ENCODE results near the gene DAP. TPM values are rescaled to one million over a fixed set of nuclear protein-coding genes. Genes with fewer than 3 reads are reported as not detected.

The DAP gene
- total RNA-seq, 1 experiment from 2014 or later: 10.0 TPM

GRCh38 chr5:10660720-10661387, 100.2 kb downstream of the DAP start:
- no peak overlapping the region for H3K4me3 ChIP-seq
- no peak overlapping the region for H3K27ac ChIP-seq
- no peak for DNase-seq
- peaks cover 3% of the 10 kb centered on the region; the same call in 1 of the 2 replicates for H3K4me1 ChIP-seq
- no peaks in the 10 kb centered on the region for H3K27me3 ChIP-seq
- no peaks in the 10 kb centered on the region for H3K9me3 ChIP-seq (replicated peaks)
- H3K36me3 ChIP-seq: no peaks in the 10 kb centered on the region

- H3K4me3 ChIP-seq: no peak overlapping the region
Measured at GRCh38 chr5:10660135-10660534, 100.9 kb downstream of the DAP start.

GRCh38 chr5:10658265-10658664, 102.8 kb downstream of the DAP start:
- no peaks in the 10 kb centered on the region for H3K36me3 ChIP-seq
- H3K4me3 ChIP-seq: no peak overlapping the region

More at GRCh38 chr5:10660135-10660534, 100.9 kb downstream of the DAP start:
- Histone ChIP-seq H3K27ac (no peak overlapping the region), H3K27me3 (no peaks in the 10 kb centered on the region), H3K36me3 (no peaks in the 10 kb centered on the region), H3K4me1 (peaks cover 3% of the 10 kb centered on the region; the same call in 1 of the 2 replicates), H3K9me3 (replicated peaks) (no peaks in the 10 kb centered on the region)
- DNase-seq: no peak

GRCh38 chr5:10655972-10656830, 104.8 kb downstream of the DAP start:
- H3K27me3 ChIP-seq: no peaks in the 10 kb centered on the region
- no peak overlapping the region for H3K27ac ChIP-seq
- H3K36me3 ChIP-seq: no peaks in the 10 kb centered on the region
- no peaks in the 10 kb centered on the region for H3K9me3 ChIP-seq (replicated peaks)
- H3K4me3 ChIP-seq: no peak overlapping the region
- DNase-seq: no peak
- H3K4me1 ChIP-seq: no peaks in the 10 kb centered on the region

More at GRCh38 chr5:10658265-10658664, 102.8 kb downstream of the DAP start:
- Histone ChIP-seq H3K27me3 (no peaks in the 10 kb centered on the region), H3K9me3 (replicated peaks) (no peaks in the 10 kb centered on the region), H3K4me1 (peaks cover 3% of the 10 kb centered on the region; the same call in 1 of the 2 replicates), H3K27ac (no peak overlapping the region)
- no peak for DNase-seq

GRCh38 chr5:10655161-10655971, 105.7 kb downstream of the DAP start:
- Histone ChIP-seq H3K36me3 (no peaks in the 10 kb centered on the region), H3K4me1 (no peaks in the 10 kb centered on the region), H3K27me3 (no peaks in the 10 kb centered on the region), H3K4me3 (no peak overlapping the region), H3K27ac (no peak overlapping the region), H3K9me3 (replicated peaks) (no peaks in the 10 kb centered on the region)
- DNase-seq: no peak

- no peaks in the 10 kb centered on the region for H3K4me1 ChIP-seq
- no peak overlapping the region for H3K4me3 ChIP-seq
- no peaks in the 10 kb centered on the region for H3K9me3 ChIP-seq (replicated peaks)
- H3K36me3 ChIP-seq: no peaks in the 10 kb centered on the region
- H3K27ac ChIP-seq: no peak overlapping the region
- no peak for DNase-seq
- H3K27me3 ChIP-seq: no peaks in the 10 kb centered on the region
Measured at GRCh38 chr5:10654566-10654965, 106.5 kb downstream of the DAP start.

- DNase-seq: no peak
- H3K4me1 ChIP-seq: no peaks in the 10 kb centered on the region
- H3K36me3 ChIP-seq: no peaks in the 10 kb centered on the region
- no peaks in the 10 kb centered on the region for H3K27me3 ChIP-seq
- no peak overlapping the region for H3K4me3 ChIP-seq
- H3K27ac ChIP-seq: no peak overlapping the region
- H3K9me3 ChIP-seq (replicated peaks): no peaks in the 10 kb centered on the region
Measured at GRCh38 chr5:10653751-10654400, 107.2 kb downstream of the DAP start.

- no peaks in the 10 kb centered on the region for H3K4me1 ChIP-seq
- no peaks in the 10 kb centered on the region for H3K36me3 ChIP-seq
- H3K27me3 ChIP-seq: no peaks in the 10 kb centered on the region
- H3K4me3 ChIP-seq: no peak overlapping the region
- DNase-seq: no peak
- H3K27ac ChIP-seq: no peak overlapping the region
- H3K9me3 ChIP-seq (replicated peaks): no peaks in the 10 kb centered on the region
Measured at GRCh38 chr5:10653043-10653442, 108.0 kb downstream of the DAP start.

- Histone ChIP-seq H3K4me3 (no peak overlapping the region), H3K4me1 (no peaks in the 10 kb centered on the region), H3K27ac (no peak overlapping the region), H3K9me3 (replicated peaks) (no peaks in the 10 kb centered on the region), H3K36me3 (no peaks in the 10 kb centered on the region), H3K27me3 (no peaks in the 10 kb centered on the region)
- no peak for DNase-seq
Measured at GRCh38 chr5:10652606-10653005, 108.4 kb downstream of the DAP start.

- DNase-seq: no peak
- Histone ChIP-seq H3K4me1 (no peaks in the 10 kb centered on the region), H3K9me3 (replicated peaks) (no peaks in the 10 kb centered on the region), H3K4me3 (no peak overlapping the region), H3K36me3 (no peaks in the 10 kb centered on the region), H3K27me3 (no peaks in the 10 kb centered on the region), H3K27ac (no peak overlapping the region)
Measured at GRCh38 chr5:10652151-10652550, 108.9 kb downstream of the DAP start.

- no peaks in the 10 kb centered on the region for H3K4me1 ChIP-seq
- H3K9me3 ChIP-seq (replicated peaks): no peaks in the 10 kb centered on the region
- no peak overlapping the region for H3K27ac ChIP-seq
- no peaks in the 10 kb centered on the region for H3K36me3 ChIP-seq
- no peaks in the 10 kb centered on the region for H3K27me3 ChIP-seq
- no peak overlapping the region for H3K4me3 ChIP-seq
- DNase-seq: no peak
Measured at GRCh38 chr5:10649666-10650380, 111.2 kb downstream of the DAP start.

- Histone ChIP-seq H3K36me3 (no peaks in the 10 kb centered on the region), H3K4me3 (no peak overlapping the region), H3K4me1 (no peaks in the 10 kb centered on the region), H3K27ac (no peak overlapping the region), H3K9me3 (replicated peaks) (no peaks in the 10 kb centered on the region), H3K27me3 (no peaks in the 10 kb centered on the region)
- DNase-seq: no peak
Measured at GRCh38 chr5:10648806-10649665, 112.0 kb downstream of the DAP start.

GRCh38 chr5:10647640-10648039, 113.4 kb downstream of the DAP start:
- H3K27me3 ChIP-seq: no peaks in the 10 kb centered on the region
- H3K9me3 ChIP-seq (replicated peaks): no peaks in the 10 kb centered on the region
- no peak overlapping the region for H3K4me3 ChIP-seq
- no peaks in the 10 kb centered on the region for H3K36me3 ChIP-seq
- H3K27ac ChIP-seq: no peak overlapping the region
- no peak for DNase-seq
- H3K4me1 ChIP-seq: no peaks in the 10 kb centered on the region
